BE2C (cell line): ENCODE data around the gene RIOX2.
"Not testable (repeated sequence)": the region's sequence is repeated elsewhere in the genome, so short reads cannot be mapped to it uniquely, and the experiment has no call there.

Experiments
- DNase-seq: peaks from one replicate; pipeline ENCODE4 v3.0.0-alpha.2; 2020
- H3K27me3 ChIP-seq: fragments of 250-450 bp; sonication (Bioruptor Pico); 2 replicates; pipeline ENCODE4 v1.5.1; 2020; ENCODE audit warnings: mild to moderate bottlenecking
- H3K36me3 ChIP-seq: fragments of 250-450 bp; sonication (Bioruptor Pico); 2 replicates; pipeline ENCODE4 v1.5.1; 2020; ENCODE audit warnings: mild to moderate bottlenecking
- H3K4me1 ChIP-seq: fragments of 250-450 bp; sonication (Bioruptor Pico); 2 replicates; pipeline ENCODE4 v1.5.1; 2020
- H3K4me3 ChIP-seq: 2 replicates; pipeline ENCODE4 v1.5.1; 2011; ENCODE audit warnings: low read depth, low read length
- H3K9me3 ChIP-seq: fragments of 250-450 bp; sonication (Bioruptor Pico); 2 replicates; pipeline ENCODE4 v1.5.1; 2020
- TF ChIP-seq, protein P1 (sequence below): IDR thresholded peaks from 2 replicates; pipeline ENCODE4 v1.5.1; 2012; ENCODE audit warnings: mild to moderate bottlenecking, low read depth, low read length

RIOX2 gene

GRCh38 chr3:97910931-97911351 is 61.3 kb downstream of the RIOX2 start:
- Histone ChIP-seq H3K36me3 (peaks cover 12% of the 10 kb centered on the region; the same call in 1 of the 2 replicates), H3K27me3 (no peaks in the 10 kb centered on the region), H3K4me1 (peaks cover 13% of the 10 kb centered on the region), H3K9me3 (no peaks in the 10 kb centered on the region), H3K4me3 (no peak overlapping the region)
- no peak for DNase-seq
- TF ChIP-seq, protein P1, sequence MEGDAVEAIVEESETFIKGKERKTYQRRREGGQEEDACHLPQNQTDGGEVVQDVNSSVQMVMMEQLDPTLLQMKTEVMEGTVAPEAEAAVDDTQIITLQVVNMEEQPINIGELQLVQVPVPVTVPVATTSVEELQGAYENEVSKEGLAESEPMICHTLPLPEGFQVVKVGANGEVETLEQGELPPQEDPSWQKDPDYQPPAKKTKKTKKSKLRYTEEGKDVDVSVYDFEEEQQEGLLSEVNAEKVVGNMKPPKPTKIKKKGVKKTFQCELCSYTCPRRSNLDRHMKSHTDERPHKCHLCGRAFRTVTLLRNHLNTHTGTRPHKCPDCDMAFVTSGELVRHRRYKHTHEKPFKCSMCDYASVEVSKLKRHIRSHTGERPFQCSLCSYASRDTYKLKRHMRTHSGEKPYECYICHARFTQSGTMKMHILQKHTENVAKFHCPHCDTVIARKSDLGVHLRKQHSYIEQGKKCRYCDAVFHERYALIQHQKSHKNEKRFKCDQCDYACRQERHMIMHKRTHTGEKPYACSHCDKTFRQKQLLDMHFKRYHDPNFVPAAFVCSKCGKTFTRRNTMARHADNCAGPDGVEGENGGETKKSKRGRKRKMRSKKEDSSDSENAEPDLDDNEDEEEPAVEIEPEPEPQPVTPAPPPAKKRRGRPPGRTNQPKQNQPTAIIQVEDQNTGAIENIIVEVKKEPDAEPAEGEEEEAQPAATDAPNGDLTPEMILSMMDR = no peak

DNA sequence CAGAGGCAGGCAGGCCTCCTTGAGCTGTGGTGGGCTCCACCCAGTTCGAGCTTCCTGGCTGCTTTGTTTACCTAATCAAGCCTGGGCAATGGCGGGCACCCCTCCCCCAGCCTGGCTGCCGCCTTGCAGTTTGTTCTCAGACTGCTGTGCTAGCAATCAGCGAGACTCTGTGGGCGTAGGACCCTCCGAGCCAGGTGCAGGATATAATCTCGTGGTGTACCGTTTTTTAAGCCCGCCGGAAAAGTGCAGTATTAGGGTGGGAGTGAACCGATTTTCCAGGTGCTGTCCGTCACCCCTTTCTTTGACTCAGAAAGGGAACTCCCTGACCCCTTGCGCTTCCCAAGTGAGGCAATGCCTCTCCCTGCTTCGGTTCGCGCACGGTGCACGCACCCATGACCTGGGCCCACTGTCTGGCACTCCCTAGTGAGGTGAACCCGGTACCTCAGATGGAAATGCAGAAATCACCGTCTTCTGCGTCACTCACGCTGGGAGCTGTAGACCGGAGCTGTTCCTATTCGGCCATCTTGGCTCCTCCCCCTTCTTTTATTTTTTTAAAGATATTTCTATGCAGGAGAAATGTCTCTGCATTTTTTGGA is 61.9 kb downstream of the RIOX2 start:
- H3K4me3 ChIP-seq, H3K36me3 ChIP-seq, H3K27me3 ChIP-seq, DNase-seq, H3K9me3 ChIP-seq: not testable (repeated sequence)
- peaks cover 13% of the 10 kb centered on the region for H3K4me1 ChIP-seq

DNA sequence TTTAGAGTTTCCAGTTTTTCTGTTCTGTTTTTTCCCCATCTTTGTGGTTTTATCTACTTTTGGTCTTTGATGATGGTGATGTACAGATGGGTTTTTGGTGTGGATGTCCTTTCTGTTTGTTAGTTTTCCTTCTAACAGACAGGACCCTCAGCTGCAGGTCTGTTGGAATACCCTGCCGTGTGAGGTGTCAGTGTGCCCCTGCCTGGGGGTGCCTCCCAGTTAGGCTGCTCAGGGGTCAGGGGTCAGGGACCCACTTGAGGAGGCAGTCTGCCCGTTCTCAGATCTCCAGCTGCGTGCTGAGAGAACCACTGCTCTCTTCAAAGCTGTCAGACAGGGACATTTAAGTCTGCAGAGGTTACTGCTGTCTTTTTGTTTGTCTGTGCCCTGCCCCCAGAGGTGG is 62.4 kb downstream of the RIOX2 start:
- H3K4me3 ChIP-seq, H3K27me3 ChIP-seq, H3K9me3 ChIP-seq, H3K36me3 ChIP-seq, DNase-seq: not testable (repeated sequence)
- H3K4me1 ChIP-seq = peaks cover 13% of the 10 kb centered on the region

DNA sequence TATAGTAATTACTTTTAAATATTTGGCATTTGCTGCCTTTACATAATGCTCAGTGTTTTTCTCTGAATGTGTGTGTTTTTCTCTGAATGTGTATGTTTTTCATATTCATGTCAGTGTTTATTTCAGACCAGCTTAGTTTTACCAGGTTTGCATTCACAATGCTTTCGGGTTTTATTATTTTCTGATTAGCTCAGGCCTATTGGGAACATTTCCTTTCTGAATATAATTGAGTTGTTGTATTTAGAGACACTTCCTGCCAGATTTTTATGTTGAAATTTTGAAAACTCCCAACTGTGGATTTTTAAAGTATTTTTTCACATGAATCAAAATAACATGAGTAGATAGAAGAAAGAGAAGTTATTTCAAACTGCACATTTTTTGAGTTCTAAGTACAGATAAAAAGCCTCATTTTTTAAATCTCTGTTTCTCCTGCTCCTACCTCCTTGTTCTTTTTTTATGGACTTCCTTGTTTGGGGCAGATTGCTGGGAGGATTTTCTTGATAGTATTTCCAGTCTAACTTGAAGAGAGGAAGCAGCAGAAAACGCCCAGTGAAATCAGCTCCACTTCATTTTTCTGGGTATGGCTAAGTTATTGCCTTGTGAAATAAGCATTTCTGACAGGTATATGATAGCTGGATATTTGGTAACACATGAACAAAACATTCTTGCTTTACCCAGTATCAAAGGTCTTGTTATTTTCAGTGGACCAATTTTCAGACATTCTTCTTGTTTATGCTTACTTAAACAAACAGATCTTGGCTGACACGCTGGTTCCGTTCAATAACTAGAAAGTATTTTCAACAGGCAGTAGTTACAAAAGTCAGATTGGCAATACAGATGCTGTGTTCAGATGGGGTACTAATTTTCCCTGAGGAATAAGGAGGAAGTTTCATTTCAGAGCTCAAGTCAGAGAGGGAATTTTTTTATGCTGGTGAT is 70.7 kb downstream of the RIOX2 start:
- TF ChIP-seq, protein P1 = no peak
- H3K36me3 ChIP-seq = peaks cover 5% of the 10 kb centered on the region
- H3K4me1 ChIP-seq = peaks cover 3% of the 10 kb centered on the region; the same call in 1 of the 2 replicates
- no peak overlapping the region for H3K4me3 ChIP-seq
- H3K9me3 ChIP-seq = no peaks in the 10 kb centered on the region
- no peak for DNase-seq
- H3K27me3 ChIP-seq = no peaks in the 10 kb centered on the region

- H3K36me3 ChIP-seq = peaks cover 9% of the 10 kb centered on the region
Observed at GRCh38 chr3:97899331-97899730, 72.9 kb downstream of the RIOX2 start.

DNA sequence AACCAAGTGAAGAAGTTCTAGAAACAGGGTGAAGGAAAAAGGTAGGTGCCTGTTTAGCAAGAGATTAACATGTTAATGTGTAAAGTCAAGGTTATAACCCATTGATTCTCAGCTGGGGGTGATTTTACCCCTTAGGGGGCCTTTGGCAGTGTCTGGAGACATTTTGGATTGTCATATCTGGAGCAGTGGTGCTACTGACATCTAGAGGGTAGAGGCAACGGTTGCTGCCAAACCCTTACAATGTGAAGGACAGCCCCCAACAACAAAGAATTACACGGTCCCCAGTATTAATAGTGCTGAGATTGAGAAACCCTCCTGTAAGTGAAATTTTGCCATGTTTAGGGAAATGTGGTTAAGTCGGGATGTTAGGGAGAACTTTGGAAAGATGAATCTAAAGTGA is 75.7 kb downstream of the RIOX2 start:
- no peaks in the 10 kb centered on the region for H3K27me3 ChIP-seq
- no peak for DNase-seq
- H3K36me3 ChIP-seq = peaks cover 9% of the 10 kb centered on the region
- H3K9me3 ChIP-seq = no peaks in the 10 kb centered on the region
- TF ChIP-seq, protein P1 = peak; percentile 36
- H3K4me1 ChIP-seq = peaks cover 3% of the 10 kb centered on the region; the same call in 1 of the 2 replicates
- H3K4me3 ChIP-seq = no peak overlapping the region

More at GRCh38 chr3:97899331-97899730, 72.9 kb downstream of the RIOX2 start:
- TF ChIP-seq, protein P1 = no peak
- DNase-seq = no peak
- no peaks in the 10 kb centered on the region for H3K27me3 ChIP-seq
- H3K4me1 ChIP-seq = peaks cover 3% of the 10 kb centered on the region; the same call in 1 of the 2 replicates
- H3K4me3 ChIP-seq = no peak overlapping the region
- H3K9me3 ChIP-seq = no peaks in the 10 kb centered on the region

- H3K4me3 ChIP-seq = no peak overlapping the region
Observed at GRCh38 chr3:97896129-97896528, 76.1 kb downstream of the RIOX2 start.

More at GRCh38 chr3:97896129-97896528, 76.1 kb downstream of the RIOX2 start:
- Histone ChIP-seq H3K27me3 (no peaks in the 10 kb centered on the region), H3K4me1 (peaks cover 3% of the 10 kb centered on the region; the same call in 1 of the 2 replicates), H3K9me3 (no peaks in the 10 kb centered on the region), H3K36me3 (peaks cover 9% of the 10 kb centered on the region)
- TF ChIP-seq, protein P1 = no peak
- no peak for DNase-seq
